GM12874 (cell line): ENCODE results near the gene BNC2.

Experiments
- CTCF ChIP-seq: IDR thresholded peaks from 2 replicates; pipeline ENCODE4 v1.5.1; 2011; ENCODE audit warnings: low read depth, mild to moderate bottlenecking, control low read depth, low read length, moderate library complexity; ENCODE audit not compliant: insufficient read depth

Gene BNC2

DNA sequence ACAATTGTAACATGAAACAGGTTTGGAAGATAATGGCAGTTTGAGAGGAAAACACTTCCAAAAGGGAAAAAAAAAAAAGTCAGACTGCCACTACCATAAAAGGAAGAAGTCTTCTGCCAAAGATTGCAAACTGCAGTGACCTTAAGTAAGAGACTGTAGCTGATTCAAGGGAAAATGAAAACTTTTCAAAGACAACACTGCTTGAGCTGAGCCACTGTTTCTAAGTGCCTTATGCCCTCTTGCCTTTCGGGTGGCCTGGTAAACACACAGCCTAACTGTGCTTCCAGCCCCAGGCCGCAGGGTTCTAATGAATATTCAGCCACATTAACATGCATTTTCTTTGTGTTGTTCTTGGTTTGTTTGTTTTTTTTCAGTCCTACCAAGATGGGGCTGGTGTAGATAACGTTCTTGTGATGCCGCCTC, 354.6 kb downstream of the BNC2 start:
- no peak for TF ChIP-seq CTCF

GRCh38 chr9:16515207-16515606, 355.3 kb downstream of the BNC2 start:
- TF ChIP-seq CTCF: no peak

- TF ChIP-seq CTCF: no peak
Measured at GRCh38 chr9:16514131-16514530, 356.3 kb downstream of the BNC2 start.

- TF ChIP-seq CTCF: no peak
Measured at GRCh38 chr9:16512281-16512680, 358.2 kb downstream of the BNC2 start.

GRCh38 chr9:16510482-16510881, 360.0 kb downstream of the BNC2 start:
- TF ChIP-seq CTCF: no peak

GRCh38 chr9:16509997-16510396, 360.5 kb downstream of the BNC2 start:
- no peak for TF ChIP-seq CTCF

- no peak for TF ChIP-seq CTCF
Measured at GRCh38 chr9:16505199-16505598, 365.3 kb downstream of the BNC2 start.

- no peak for TF ChIP-seq CTCF
Measured at GRCh38 chr9:16501726-16502125, 368.7 kb downstream of the BNC2 start.
